Effector memory CD8-positive, alpha-beta T cell (primary cell): ENCODE results near the gene RFLNA.
"Not testable (repeated sequence)": the region's sequence is repeated elsewhere in the genome, so short reads cannot be mapped to it uniquely, and the experiment has no call there.

Experiments used
- ATAC-seq: fragments of 150-1000 bp; cut with Tn5 transposase; replicated peaks from 2 replicates; pipeline ENCODE4 v1.10.0; 2021; ENCODE audit warnings: mild to moderate bottlenecking, moderate library complexity
- DNase-seq, 3 experiments: peaks; one replicate each; pipeline ENCODE4 v3.0.0; 2021
- H3K27ac Mint-ChIP-seq, 2 donors: one replicate each; pipeline ENCODE4 v1.8.0; 2022; ENCODE audit warnings: mild to moderate bottlenecking in 2 of 2, mixed read lengths in 2 of 2, moderate library complexity in 2 of 2
- H3K27me3 Mint-ChIP-seq, 2 donors: one replicate each; pipeline ENCODE4 v1.8.0; 2022; ENCODE audit warnings: mixed read lengths in 2 of 2
- H3K36me3 Mint-ChIP-seq: one replicate; pipeline ENCODE4 v1.8.0; 2022; ENCODE audit warnings: mild to moderate bottlenecking, moderate library complexity, mixed read lengths; ENCODE audit not compliant: insufficient read depth
- H3K4me1 Mint-ChIP-seq, 2 donors: one replicate each; pipeline ENCODE4 v1.8.0; 2022; ENCODE audit warnings: low read depth in 2 of 2, mixed read lengths in 2 of 2
- H3K4me3 Mint-ChIP-seq, 2 donors: one replicate each; pipeline ENCODE4 v1.8.0; 2022; ENCODE audit warnings: mild to moderate bottlenecking in 2 of 2, mixed read lengths in 2 of 2, moderate library complexity in 2 of 2
- H3K9me3 Mint-ChIP-seq, 2 donors: one replicate each; pipeline ENCODE4 v1.8.0; 2022; ENCODE audit warnings: mixed read lengths in 2 of 2

Gene RFLNA

GRCh38 chr12:124289634-124290600, 5.0 kb upstream of the RFLNA start:
- H3K36me3 Mint-ChIP-seq = no peaks in the 10 kb centered on the region
- H3K27me3 Mint-ChIP-seq = peaks cover 57 to 84% of the 10 kb centered on the region in 2 donors
- no peak overlapping the region for H3K4me3 Mint-ChIP-seq
- H3K9me3 Mint-ChIP-seq = peaks cover 4 to 12% of the 10 kb centered on the region in 2 donors
- ATAC-seq (no peak), DNase-seq (no peak)
- no peak overlapping the region for H3K27ac Mint-ChIP-seq
- no peaks in the 10 kb centered on the region for H3K4me1 Mint-ChIP-seq

DNA sequence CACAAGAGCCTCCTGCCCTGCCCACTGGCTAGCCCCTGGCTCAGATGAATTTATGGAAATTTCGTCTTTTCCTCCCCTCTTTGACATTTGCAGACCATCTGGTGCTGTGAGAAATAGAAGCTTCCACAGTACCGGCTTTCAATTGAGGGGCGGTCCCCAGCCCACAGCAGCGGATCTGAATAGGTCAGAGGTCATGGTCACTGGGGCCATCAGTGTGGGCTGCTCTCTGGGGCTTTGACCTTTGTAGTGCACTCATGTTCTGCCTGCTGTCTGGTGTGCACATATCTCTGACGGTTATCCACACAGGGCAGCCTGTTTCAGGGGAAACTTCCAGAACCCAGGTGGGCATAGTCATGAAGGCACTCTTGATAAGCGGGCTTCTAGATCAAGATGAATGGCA, 2.5 kb upstream of the RFLNA start:
- Mint-ChIP-seq H3K9me3 (no peaks in the 10 kb centered on the region), H3K4me3 (no peak overlapping the region), H3K4me1 (peaks cover 0 to 1% of the 10 kb centered on the region in 2 donors), H3K36me3 (no peaks in the 10 kb centered on the region), H3K27ac (no peak overlapping the region), H3K27me3 (peaks cover 52 to 78% of the 10 kb centered on the region in 2 donors)
- no peak for ATAC-seq
- no peak for DNase-seq

GRCh38 chr12:124293286-124294003, 1.4 kb upstream of the RFLNA start:
- ATAC-seq (no peak), DNase-seq (no peak)
- Mint-ChIP-seq H3K4me3 (no peak overlapping the region), H3K9me3 (no peaks in the 10 kb centered on the region), H3K27ac (no peak overlapping the region), H3K36me3 (no peaks in the 10 kb centered on the region), H3K4me1 (peaks cover 0 to 1% of the 10 kb centered on the region in 2 donors), H3K27me3 (peaks cover 50 to 76% of the 10 kb centered on the region in 2 donors)

- H3K27me3 Mint-ChIP-seq = peaks cover 52 to 77% of the 10 kb centered on the region in 2 donors
These were observed 652 bp downstream of the RFLNA start for GRCh38 chr12:124295431-124296058.

GRCh38 chr12:124296295-124296915, 1.5 kb downstream of the RFLNA start:
- ATAC-seq (no peak), DNase-seq (no peak)
- Mint-ChIP-seq H3K27ac (no peak overlapping the region), H3K36me3 (no peaks in the 10 kb centered on the region), H3K4me1 (peaks cover 0 to 1% of the 10 kb centered on the region in 2 donors), H3K27me3 (peaks cover 59 to 86% of the 10 kb centered on the region in 2 donors), H3K4me3 (no peak overlapping the region), H3K9me3 (no peaks in the 10 kb centered on the region)

More at GRCh38 chr12:124295431-124296058, 652 bp downstream of the RFLNA start:
- Mint-ChIP-seq H3K4me3 (no peak overlapping the region), H3K9me3 (no peaks in the 10 kb centered on the region), H3K36me3 (no peaks in the 10 kb centered on the region), H3K4me1 (peaks cover 0 to 1% of the 10 kb centered on the region in 2 donors), H3K27ac (no peak overlapping the region)
- ATAC-seq (no peak), DNase-seq (no peak)

DNA sequence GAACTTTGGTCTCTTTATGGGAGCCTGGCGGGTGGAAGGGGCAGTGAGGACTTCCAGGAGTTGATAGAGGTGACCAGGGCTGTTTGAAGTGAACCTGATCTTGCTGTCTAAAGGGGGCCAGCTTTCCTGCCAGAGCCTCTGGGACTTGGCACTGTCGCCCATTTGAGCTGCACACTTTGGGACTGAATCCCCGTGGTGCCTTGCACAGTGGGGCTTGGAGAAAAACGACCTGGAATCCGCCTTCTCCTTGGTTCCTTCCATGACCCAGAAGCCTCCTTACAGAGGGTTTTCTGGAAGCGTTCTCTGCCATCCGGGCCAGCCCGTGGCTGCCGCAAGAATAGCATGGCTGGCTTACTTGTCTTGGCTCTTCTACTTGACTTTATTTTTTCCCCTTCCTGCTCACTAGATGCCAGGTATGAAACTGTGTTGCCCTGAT, 2.0 kb downstream of the RFLNA start:
- peaks cover 59 to 85% of the 10 kb centered on the region in 2 donors for H3K27me3 Mint-ChIP-seq
- no peak overlapping the region for H3K27ac Mint-ChIP-seq
- DNase-seq = no peak

DNA sequence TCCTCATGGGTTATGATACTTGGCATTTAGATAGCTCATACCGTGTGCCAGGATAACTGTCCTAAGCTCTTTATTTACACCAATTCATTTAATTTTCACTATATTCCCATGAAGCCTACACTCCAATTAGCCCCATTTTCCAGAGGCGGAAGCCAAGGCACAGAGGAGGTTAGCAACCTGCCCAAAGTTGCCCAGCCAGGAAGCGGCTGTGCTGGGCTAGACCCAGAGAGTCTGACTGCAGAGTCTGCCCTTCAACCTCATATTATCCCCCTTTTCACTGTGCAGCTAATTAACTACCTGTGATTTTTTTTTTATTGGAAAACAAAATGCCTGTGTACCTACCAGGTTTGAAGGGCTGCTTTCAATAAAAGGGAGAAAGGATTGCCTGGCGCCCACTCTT, 2.5 kb downstream of the RFLNA start:
- H3K36me3 Mint-ChIP-seq = no peaks in the 10 kb centered on the region
- no peak overlapping the region for H3K4me3 Mint-ChIP-seq
- H3K27me3 Mint-ChIP-seq = peaks cover 56 to 80% of the 10 kb centered on the region in 2 donors
- peaks cover 0 to 1% of the 10 kb centered on the region in 2 donors for H3K4me1 Mint-ChIP-seq
- H3K9me3 Mint-ChIP-seq = no peaks in the 10 kb centered on the region
- DNase-seq (no peak), ATAC-seq (no peak)
- H3K27ac Mint-ChIP-seq = no peak overlapping the region

More for the DNA sequence above, 2.0 kb downstream of the RFLNA start:
- no peaks in the 10 kb centered on the region for H3K9me3 Mint-ChIP-seq
- no peak overlapping the region for H3K4me3 Mint-ChIP-seq
- ATAC-seq = no peak
- peaks cover 0 to 1% of the 10 kb centered on the region in 2 donors for H3K4me1 Mint-ChIP-seq
- no peaks in the 10 kb centered on the region for H3K36me3 Mint-ChIP-seq

DNA sequence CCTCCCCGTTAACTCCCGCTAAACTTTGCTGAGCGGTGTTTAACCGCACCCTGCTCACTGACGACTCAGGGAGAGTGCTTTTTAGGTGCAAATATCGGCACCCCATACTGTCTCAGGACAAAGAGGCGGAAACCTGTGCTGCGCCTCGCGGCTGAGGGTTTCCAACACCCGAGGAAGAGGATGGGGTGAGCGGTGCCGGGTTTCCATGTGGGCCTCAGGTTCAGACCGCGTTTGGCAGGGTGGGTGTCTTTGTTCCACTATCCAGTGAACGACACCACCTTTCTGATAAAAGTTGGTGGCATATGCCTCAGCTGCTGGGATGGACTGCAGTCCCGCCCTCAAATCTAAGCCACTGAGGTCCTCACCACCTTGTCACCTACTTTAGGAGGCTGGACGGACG, 3.0 kb downstream of the RFLNA start:
- DNase-seq = no peak
- H3K27me3 Mint-ChIP-seq = peaks cover 53 to 75% of the 10 kb centered on the region in 2 donors
- ATAC-seq = no peak
- H3K4me3 Mint-ChIP-seq = no peak overlapping the region
- H3K9me3 Mint-ChIP-seq = no peaks in the 10 kb centered on the region
- H3K27ac Mint-ChIP-seq = no peak overlapping the region
- no peaks in the 10 kb centered on the region for H3K36me3 Mint-ChIP-seq
- H3K4me1 Mint-ChIP-seq = peaks cover 0 to 1% of the 10 kb centered on the region in 2 donors

GRCh38 chr12:124298685-124299410, 4.0 kb downstream of the RFLNA start:
- Mint-ChIP-seq H3K27ac (no peak overlapping the region), H3K4me3 (no peak overlapping the region), H3K27me3 (peaks cover 49 to 67% of the 10 kb centered on the region in 2 donors), H3K9me3 (no peaks in the 10 kb centered on the region), H3K36me3 (no peaks in the 10 kb centered on the region), H3K4me1 (peaks cover 0 to 1% of the 10 kb centered on the region in 2 donors)
- no peak for DNase-seq
- no peak for ATAC-seq

- Mint-ChIP-seq H3K4me1 (peaks cover 0 to 1% of the 10 kb centered on the region in 2 donors), H3K4me3 (no peak overlapping the region)
- DNase-seq = no peak
These were observed 4.9 kb downstream of the RFLNA start for GRCh38 chr12:124299628-124300388.

DNA sequence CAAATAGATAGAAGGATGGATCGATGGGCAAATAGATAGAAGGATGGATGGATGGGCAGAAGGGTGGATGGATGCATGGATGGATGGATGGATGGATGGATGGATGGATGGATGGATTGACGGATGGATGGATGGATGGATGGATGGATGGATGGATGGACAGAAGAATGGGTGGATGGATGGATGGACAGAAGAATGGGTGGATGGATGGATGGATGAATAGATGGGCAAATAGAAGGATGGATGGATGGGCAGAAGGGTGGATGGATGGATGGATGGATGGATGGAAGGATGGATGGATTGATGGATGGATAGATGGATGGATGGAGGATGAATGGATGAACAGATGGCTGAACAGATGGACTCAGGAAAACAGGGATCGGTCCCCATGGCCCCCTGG, 5.8 kb downstream of the RFLNA start:
- ATAC-seq, H3K9me3 Mint-ChIP-seq, H3K4me3 Mint-ChIP-seq, H3K27ac Mint-ChIP-seq, DNase-seq, H3K4me1 Mint-ChIP-seq, H3K36me3 Mint-ChIP-seq: not testable (repeated sequence)
- peaks cover 40 to 56% of the 10 kb centered on the region in 2 donors for H3K27me3 Mint-ChIP-seq

More at GRCh38 chr12:124299628-124300388, 4.9 kb downstream of the RFLNA start:
- no peaks in the 10 kb centered on the region for H3K9me3 Mint-ChIP-seq
- no peak overlapping the region for H3K27ac Mint-ChIP-seq
- ATAC-seq = no peak
- H3K36me3 Mint-ChIP-seq = peaks cover 3% of the 10 kb centered on the region
- H3K27me3 Mint-ChIP-seq = peaks cover 40 to 57% of the 10 kb centered on the region in 2 donors
